ENCODE measurements around the gene RIMBP2.

RIMBP2 gene

GRCh38 chr12:130683811-130684210 is 32.3 kb downstream of the RIMBP2 start:
- no peak for DNase-seq (ENCODE audit: low spot score)

DNA sequence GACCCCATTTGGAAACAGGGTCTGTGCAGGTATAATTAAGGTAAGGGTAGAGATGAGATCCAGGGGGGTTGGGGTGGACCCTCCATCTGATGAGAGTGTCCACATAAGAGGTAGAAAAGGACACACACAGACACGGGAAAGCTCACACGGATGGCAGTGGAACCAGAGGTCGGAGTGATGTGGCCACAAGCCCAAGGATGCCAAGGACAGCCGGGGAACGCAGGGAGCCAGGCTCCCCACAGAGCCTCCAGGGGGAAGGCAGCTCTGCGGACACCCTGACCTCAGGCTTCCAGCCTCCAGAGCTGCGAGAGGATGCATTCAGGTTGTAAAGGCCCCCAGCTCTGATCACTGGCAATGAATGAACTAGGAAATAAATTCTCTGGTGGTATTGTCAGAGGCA is 33.0 kb downstream of the RIMBP2 start:
- DNase-seq (ENCODE audit: low spot score), result no peak

- no peak for DNase-seq (ENCODE audit: low spot score)
These were observed 35.6 kb downstream of the RIMBP2 start for GRCh38 chr12:130680451-130680990.

GRCh38 chr12:130677957-130678558 is 38.0 kb downstream of the RIMBP2 start:
- no peak for DNase-seq (ENCODE audit: low spot score)

GRCh38 chr12:130675791-130676190 is 40.3 kb downstream of the RIMBP2 start:
- DNase-seq (ENCODE audit: low spot score), result no peak

DNA sequence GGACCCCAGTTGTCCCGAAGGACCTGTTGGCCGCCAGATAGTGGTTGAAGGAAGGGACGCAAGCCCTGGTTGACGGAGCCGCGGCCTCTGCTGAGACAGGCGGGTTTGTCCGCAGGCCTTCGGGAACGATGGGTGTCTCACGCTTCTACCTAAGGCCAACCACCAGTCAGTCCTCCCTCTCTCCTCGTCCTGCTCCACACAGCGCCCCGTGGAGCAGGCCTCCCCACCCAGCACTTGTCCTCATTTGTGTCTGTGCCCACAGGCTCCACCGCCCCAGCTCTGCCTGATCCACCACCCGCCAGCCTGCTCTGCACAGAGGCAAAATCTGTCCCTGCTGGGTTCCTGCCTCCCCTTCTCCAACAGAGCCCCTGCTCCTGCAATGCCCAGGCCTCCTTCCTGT is 41.0 kb downstream of the RIMBP2 start:
- DNase-seq (ENCODE audit: low spot score), result no peak

- no peak for DNase-seq (ENCODE audit: low spot score)
These were observed 41.4 kb downstream of the RIMBP2 start for GRCh38 chr12:130674676-130675075.

GRCh38 chr12:130673036-130673705 is 42.9 kb downstream of the RIMBP2 start:
- no peak for DNase-seq (ENCODE audit: low spot score)

- DNase-seq (ENCODE audit: low spot score), result no peak
These were observed 43.8 kb downstream of the RIMBP2 start for GRCh38 chr12:130672089-130672820.

DNA sequence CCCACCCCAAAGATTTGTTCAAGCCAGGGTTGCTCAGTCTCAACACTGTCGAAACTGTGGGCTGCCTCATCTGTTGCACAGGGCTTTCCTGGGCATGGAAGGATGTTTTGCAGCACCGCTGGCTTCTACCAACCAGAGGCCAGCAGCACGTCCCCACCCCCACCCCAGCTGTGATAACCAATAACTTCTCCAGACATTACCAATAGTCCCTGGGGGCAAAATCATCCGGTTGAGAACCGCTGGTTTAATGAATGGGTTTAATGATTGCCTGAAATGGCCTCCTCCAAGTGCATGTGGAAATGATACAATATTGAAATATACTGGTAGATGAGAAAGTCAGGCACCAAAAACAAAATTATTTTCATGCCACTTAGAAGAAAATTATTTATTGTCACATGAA is 44.5 kb downstream of the RIMBP2 start:
- no peak for DNase-seq (ENCODE audit: low spot score)

GRCh38 chr12:130669797-130670196 is 46.3 kb downstream of the RIMBP2 start:
- no peak for DNase-seq (ENCODE audit: low spot score)

DNA sequence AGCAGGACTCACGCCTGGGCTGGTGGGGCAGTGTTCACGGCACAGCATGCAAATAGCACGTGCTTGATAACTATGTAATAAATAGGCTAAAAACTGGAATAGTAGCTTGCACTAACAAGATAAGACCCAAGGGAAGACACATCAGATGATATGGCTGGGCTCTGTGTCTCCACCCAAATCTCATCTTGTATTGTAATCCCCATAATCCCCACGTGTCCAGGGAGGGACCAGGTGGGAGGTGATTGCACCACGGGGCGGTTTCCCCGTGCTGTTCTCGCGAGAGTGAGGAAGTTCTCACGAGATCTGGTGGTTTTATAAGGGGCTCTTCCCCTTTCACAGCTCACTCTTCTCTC is 46.9 kb downstream of the RIMBP2 start:
- no peak for DNase-seq (ENCODE audit: low spot score)

- no peak for DNase-seq (ENCODE audit: low spot score)
These were observed 47.6 kb downstream of the RIMBP2 start for GRCh38 chr12:130668286-130669204.

- DNase-seq (ENCODE audit: low spot score), result no peak
These were observed 48.6 kb downstream of the RIMBP2 start for GRCh38 chr12:130667421-130667960.

DNA sequence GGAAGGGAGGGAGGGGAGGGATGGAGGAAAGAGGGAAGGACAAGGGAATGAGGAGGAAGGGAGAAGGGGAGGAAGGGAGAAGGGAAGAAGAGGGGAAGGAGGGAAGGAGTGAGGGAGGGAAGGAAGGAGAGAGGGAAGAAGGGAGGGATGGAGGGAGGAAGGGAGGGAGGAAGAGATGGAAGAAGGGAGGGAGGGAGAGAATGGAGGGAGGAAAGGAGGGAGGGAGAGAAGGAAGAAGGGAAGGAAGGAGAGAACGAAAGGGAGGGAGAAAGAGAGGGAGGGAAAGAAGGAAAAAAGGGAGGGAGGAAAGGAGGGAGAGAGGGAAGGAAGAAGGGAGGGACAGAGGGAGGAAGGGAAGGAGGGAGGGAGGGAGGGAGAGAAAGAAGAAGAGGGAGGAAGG is 49.5 kb downstream of the RIMBP2 start:
- no peak for DNase-seq (ENCODE audit: low spot score)

GRCh38 chr12:130665753-130666152 is 50.3 kb downstream of the RIMBP2 start:
- no peak for DNase-seq (ENCODE audit: low spot score)

- no peak for DNase-seq (ENCODE audit: low spot score)
These were observed 51.3 kb downstream of the RIMBP2 start for GRCh38 chr12:130664772-130665171.

DNA sequence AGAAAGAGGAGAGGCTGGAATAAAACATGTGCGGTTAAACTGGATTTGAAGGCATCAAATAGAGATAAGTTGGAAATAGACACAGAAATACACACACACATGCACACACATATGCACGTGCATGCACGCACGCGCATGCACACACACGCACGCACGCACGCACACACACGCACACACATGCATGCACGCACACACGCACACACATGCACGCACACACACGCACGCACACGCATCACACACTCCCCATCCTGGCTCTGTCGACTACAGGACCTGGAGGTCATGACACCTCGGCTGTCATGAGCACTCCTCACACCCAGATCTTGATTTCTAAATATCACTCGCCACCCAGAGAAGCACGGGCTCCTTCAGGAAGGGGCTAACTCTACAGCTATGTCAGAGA is 51.8 kb downstream of the RIMBP2 start:
- DNase-seq (ENCODE audit: low spot score), result no peak

DNA sequence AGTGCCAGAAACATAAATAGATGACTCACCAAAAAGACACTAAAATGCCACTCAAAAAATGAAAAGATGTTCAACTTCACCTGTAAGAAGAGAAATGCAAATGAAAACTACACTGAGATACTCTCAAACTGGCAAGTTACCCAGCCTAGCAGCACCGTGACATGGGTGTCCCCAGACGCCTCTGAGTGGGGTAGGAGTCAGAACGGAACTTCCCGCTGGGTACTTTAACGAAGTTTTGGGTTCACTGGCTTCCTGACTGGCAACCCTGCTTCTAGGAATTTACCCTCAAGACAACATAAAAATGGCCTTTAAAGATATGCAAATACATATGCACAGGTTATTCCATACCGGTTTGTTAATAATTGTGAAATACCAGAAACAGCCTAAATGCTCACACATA is 52.6 kb downstream of the RIMBP2 start:
- no peak for DNase-seq (ENCODE audit: low spot score)

DNA sequence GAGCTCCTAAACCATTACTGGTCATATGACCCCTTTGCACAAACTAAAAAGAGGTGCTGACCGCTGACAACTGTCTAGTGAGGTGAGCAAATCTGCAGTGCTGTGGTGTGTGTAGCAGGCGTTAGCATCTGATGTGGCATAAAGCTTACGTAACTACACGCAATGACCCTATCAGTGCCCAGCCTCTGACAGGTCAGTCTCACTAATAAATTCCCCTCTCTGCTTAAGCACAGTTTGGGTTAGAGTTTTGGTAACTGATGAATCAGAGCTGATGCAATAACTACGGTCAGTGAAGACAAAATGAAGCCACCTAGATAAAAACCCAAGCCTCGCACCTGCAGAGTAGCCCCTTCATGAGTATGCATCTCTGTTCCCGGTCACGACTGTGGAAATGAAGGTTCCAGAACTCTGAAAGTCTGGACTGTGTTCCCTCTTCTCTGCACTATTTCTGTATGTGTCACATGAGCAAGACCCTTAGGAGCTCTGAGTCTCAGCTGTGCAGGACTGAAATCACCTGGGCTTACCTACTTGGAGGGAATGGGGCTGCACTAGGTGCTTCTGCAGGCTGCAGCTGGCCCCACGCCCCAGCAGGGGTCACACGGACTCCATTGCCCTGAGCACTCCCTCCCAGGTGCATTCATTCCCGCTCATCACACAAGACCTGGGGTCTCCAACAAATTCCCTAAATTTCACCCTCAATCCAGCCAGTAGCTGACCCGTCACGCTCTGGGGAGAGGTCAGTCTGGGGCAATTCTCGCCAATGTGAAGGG is 54.4 kb downstream of the RIMBP2 start:
- DNase-seq (ENCODE audit: low spot score), result no peak

DNA sequence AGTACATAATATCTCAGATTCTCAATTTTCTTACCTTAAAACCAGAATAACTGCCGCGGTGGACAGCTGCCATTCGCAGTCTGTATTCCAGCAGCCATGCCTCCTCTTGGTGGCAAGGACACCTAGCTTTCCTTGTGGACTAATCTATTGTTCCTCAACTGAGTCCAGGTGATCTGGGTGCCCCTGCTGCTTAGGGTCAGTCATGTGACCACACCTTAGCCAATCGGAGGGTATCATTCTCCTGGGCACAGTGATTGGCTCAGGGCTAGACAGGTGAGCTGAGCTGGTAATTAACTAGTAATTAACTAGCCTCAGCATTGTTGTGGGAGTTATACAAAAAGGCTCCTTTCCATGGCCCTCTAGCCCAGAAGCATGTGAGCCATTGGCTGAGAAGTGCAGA is 55.0 kb downstream of the RIMBP2 start:
- DNase-seq (ENCODE audit: low spot score), result no peak

All from hematopoietic multipotent progenitor cell treated with erythropoietin and hydrocortisone succinate and interleukin-3 and kit ligand, for 17 days (in vitro differentiated cells).